H1 (cell line): ENCODE results near the gene SLC9A3. TPM values are rescaled to one million over a fixed set of nuclear protein-coding genes. Genes with fewer than 3 reads are reported as not detected.

Experiments used
- ATF2 ChIP-seq: IDR thresholded peaks from 2 replicates; pipeline ENCODE4 v1.6.1; 2012; ENCODE audit warnings: low read length, inconsistent platforms
- CBX8 ChIP-seq: fragments of 300-800, 300-1000 bp; sonication (generic); IDR thresholded peaks from 2 replicates; pipeline ENCODE4 v1.7.1; 2016; ENCODE audit warnings: low read depth, low read length, borderline replicate concordance
- CTBP2 ChIP-seq: IDR thresholded peaks from 2 replicates; pipeline ENCODE4 v1.7.0; 2011; ENCODE audit warnings: borderline replicate concordance, mild to moderate bottlenecking, moderate library complexity, mixed read lengths, low read length; ENCODE audit not compliant: insufficient read depth, insufficient read length
- NRF1 ChIP-seq: IDR thresholded peaks from 2 replicates; pipeline ENCODE4 v1.6.1; 2011; ENCODE audit warnings: mild to moderate bottlenecking, low read depth, low read length, improper control_type of control experiment
- POU5F1 ChIP-seq: IDR thresholded peaks from 2 replicates; pipeline ENCODE4 v1.6.1; 2011; ENCODE audit warnings: low read depth, mild to moderate bottlenecking, low read length, moderate library complexity
- SUZ12 ChIP-seq: fragments of 200-600 bp; sonication (generic); IDR thresholded peaks from 2 replicates; pipeline ENCODE4 v1.6.1; 2012; ENCODE audit warnings: mild to moderate bottlenecking, inconsistent platforms, low read length, moderate library complexity, mixed read lengths
- polyA plus RNA-seq, 7 experiments: library from polyadenylated mRNA; depleted of rRNA in 3 of 7; stranded (reverse) in 5 of 7; unstranded in 2 of 7; fragments of >200 nt in 5 of 7; fragments of 200-250 nt in 2 of 7; gene quantifications; 1 replicate in 5 of 7; 2 replicates in 1 of 7; 4 replicates in 1 of 7; pipeline versions ENCODE4 v1.2.1 to v1.2.3, GENCODE V29; 2011 to 2013; ENCODE audit warnings: missing spikeins in 2 of 7, mixed read lengths in 2 of 7
- total RNA-seq: library from RNA; stranded (reverse); fragmentation: NEBNext Ultra II Directional; extraction: Animal tissue kit (Norgen Biotek cat#: 25700); gene quantifications from 2 replicates; pipeline ENCODE4 v1.2.1, GENCODE V29; 2021
- TF ChIP-seq, protein P1 (sequence below): IDR thresholded peaks from 2 replicates; pipeline ENCODE4 v1.6.1; 2011; ENCODE audit warnings: low read depth, mild to moderate bottlenecking, low read length; ENCODE audit not compliant: insufficient read depth

SLC9A3 gene
- total and polyA plus RNA-seq, 2 of the 8 experiments (the other 6 are each of a cell fraction or from before 2014, with no cell fraction given) = 0.95 to 1.0 TPM

- TF ChIP-seq ATF2 (no peak), POU5F1 (no peak), SUZ12 (peak; percentile 44; the same call in 1 of the 2 replicates), CBX8 (no peak), NRF1 (no peak), CTBP2 (no peak)
- TF ChIP-seq, protein P1, sequence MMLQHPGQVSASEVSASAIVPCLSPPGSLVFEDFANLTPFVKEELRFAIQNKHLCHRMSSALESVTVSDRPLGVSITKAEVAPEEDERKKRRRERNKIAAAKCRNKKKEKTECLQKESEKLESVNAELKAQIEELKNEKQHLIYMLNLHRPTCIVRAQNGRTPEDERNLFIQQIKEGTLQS = no peak
Observed at GRCh38 chr5:473551-474192, 50.6 kb downstream of the SLC9A3 start (continued).
